NOMO-1 treated with DMSO at 0.1 percent for 48 hours (cell line): ENCODE data around the gene USP2.

Source experiments
- DNase-seq: peaks from one replicate; lab custom pipeline; 2025; ENCODE audit not compliant: unreplicated experiment; lab: John Stamatoyannopoulos, UW

Gene USP2

DNA sequence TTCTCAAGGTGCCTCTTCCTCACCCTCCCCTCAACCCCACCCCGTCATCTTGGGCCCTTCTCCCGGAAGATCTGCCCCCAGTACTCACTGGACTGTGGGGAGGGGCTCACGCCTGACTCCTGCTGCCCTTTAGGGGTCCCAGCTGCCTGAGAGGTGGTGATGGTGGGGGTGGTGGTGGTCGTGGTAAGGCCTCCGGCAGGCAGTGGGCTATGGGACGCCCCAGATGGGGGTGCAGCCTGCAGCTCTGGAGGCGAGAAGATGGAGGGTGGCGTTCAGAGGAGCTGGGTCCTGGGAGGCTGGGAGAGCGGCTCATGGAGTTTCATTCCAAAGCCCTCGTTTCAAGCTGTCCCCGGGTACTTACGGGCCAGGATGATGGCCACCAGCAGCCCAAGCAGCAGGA is 35.8 kb downstream of the USP2 start:
- DNase-seq: no peak

DNA sequence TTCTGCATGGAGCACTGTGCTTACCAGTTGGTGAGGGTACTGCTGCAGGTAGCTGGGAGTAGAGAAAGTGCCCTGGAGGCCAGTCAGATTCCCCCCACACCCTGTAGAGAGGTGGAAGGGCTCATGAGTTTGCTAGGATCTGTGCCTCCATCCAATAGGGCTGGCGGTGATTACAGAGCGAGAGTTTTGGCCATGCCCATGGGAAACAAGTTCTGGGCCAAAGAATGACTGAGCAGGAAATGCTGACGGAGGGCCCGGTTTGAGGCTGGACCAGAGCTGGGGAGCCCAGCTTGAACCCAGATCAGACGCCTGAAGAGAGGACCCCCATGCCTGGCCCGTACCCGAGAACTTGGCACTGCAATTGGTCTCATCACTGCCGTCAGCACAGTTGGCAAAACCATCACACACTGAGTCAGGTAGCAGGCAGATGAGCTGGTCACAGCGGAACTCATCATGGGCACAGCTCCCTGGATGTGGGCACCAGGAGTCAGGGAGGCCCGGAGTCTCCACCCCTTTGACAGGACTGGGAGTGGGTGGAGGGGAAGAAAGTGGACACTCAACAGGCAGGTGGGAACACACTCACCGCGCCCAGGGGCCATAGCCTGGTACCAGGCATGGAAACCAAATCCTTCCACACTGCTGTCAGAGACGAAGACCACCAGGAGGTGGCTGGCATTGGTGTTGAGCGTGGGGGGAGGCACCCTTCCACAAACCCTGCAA is 37.0 kb downstream of the USP2 start:
- DNase-seq: no peak

DNA sequence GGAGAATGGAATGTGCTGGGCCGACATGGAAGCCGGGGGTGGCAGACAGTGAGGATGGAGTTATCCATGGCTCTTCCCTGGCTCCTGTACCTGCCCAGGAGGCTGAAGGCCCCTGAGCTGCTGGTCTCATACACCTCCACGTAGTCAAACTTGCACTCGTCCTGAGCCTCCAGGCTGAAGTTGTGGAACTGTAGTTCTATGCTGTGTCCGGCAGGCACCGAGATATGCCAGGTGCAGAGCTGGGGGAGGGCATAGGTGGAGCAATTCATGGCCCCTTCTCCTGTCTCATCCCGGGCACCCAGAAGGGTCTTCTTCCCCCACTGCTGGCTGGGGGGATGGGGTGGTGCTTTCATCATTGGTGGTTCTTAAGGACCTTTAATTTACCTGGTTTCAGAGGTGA is 37.8 kb downstream of the USP2 start:
- DNase-seq: no peak

DNA sequence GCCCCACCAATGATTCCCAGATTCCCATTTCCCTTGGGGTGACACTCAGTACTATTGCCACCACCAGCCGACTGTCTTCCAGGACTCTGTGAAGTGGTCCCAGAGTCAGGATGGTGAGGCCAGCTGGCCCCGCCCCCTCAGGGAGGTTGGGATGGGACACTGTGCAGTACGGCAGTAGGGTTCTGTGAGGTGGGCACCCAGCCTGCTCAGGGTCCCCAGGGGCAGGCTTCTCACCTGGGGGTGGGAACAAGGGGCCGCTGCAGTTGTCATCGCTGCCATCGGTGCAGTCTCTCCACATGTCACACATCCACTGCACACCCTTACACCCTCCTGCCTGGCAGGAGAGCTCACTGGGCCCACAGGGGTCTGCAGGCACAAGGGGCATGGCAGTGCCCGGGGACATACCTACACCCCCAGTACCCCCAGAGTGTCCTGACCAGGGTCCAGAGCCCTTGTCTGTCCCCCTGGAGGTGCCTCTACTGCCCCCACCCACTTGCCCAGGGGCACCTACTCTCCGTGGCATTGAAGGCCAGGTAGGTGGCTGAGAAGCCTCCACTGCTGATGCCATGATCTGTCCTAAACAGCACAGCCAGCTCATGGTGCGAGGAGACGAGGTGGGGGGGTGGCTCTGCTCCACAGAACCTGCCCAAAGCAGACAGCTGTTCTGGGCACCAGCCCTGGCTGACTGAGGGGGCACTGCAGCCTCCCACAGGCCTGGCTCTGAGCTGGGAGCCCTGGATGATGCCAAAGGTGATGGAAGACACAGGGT is 38.9 kb downstream of the USP2 start:
- DNase-seq: no peak

DNA sequence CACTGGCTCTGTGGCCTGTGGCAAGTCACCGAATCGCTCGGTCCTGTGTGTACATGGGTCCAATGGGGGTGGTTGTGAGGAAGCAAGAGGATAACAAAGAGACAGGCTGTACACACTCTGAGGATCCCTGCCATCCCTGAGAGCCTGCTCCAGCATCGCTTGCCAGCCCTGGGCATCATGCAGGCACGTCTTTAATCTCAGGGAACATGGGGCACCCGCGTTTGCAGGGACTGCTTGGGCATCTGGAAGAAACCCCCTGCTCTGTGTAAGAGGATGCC is 39.5 kb downstream of the USP2 start:
- no peak for DNase-seq

DNA sequence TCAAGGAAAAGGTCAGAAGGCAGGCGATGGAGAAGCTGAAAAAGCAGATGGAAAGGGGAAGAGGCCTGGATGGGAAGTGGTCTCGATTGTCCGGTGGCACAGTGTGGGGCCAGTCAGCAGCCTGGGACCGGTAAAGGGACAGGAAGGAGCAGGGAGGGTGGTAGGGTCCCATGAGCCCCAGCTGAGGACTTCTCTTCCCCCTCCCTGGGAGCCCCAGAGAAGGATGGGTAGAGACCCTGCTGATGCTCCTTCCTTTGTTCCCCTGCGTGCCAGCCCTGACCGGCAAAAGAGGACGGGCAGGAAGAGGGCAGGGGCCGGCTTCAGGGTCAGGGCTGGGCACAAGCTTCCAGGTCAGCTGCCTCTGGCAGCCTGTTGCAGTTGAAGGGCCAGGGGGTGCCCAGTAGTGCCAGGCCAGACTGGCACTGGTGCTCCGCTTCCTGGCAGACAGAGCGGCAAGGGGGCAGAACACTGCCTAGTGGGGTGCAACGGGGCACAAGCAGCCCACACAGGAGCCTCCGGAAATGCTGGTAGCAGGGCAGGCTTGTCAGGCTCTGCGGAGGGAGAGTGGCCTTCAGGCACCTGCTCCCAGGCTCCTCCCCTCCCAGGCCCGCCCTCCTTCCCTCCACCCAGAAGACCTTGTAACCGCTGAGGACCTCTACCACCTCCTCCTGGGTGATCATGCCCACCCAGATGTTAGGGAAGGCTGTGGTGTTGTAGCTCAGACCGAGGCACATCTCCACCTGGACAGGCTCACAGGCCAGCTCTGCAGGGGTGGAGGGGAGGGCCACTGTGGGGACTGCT is 40.1 kb downstream of the USP2 start:
- DNase-seq: no peak

DNA sequence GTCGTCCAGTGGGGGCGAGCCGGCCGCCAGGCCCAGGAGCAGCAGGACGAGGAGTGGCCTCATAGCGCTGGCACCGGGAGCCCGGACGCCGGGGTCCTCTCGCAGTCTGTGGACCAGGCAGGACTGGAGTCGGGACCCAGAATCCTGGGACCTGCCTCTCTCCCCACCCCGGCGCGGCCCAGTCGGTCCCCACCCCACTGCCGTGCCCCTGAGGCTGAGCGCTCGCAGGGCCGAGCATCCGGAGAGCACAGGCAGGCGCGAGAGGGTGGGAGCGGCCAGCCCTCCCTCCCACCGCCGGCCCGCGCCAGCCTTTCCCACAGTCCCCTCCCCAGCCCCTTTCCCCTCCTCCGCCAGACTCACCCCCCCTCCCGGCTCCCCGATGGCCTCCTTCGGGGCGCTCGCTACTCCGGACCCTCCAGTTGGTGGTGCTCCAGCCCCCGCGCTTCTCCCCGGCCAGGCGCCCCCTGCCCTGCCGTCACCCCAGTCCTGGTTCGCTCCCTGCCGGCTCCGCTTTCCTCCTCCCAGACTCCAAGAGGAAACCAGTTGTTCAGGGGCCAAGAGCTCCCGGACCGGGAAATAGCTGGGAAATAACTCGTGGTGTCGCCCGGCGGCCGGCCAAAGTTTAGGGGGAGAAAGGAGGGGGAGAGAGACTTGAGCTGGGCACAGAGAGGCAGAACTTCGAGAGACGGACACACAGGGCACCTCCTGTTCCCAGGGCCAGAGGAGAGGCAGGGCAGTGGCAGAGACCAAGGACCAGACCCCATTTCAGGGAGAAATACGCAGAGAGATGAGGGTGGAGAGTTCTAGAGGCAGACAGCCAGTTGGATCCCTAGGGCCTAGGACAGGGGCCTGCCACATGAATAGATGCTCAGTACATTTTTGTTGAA is 40.9 kb downstream of the USP2 start, which contains the start of gene C1QTNF5:
TSS of gene C1QTNF5 (minus strand) at position 549 of the 887 bp plus-strand sequence. CDS start at position 63, 486 bp downstream.
- no peak for DNase-seq

DNA sequence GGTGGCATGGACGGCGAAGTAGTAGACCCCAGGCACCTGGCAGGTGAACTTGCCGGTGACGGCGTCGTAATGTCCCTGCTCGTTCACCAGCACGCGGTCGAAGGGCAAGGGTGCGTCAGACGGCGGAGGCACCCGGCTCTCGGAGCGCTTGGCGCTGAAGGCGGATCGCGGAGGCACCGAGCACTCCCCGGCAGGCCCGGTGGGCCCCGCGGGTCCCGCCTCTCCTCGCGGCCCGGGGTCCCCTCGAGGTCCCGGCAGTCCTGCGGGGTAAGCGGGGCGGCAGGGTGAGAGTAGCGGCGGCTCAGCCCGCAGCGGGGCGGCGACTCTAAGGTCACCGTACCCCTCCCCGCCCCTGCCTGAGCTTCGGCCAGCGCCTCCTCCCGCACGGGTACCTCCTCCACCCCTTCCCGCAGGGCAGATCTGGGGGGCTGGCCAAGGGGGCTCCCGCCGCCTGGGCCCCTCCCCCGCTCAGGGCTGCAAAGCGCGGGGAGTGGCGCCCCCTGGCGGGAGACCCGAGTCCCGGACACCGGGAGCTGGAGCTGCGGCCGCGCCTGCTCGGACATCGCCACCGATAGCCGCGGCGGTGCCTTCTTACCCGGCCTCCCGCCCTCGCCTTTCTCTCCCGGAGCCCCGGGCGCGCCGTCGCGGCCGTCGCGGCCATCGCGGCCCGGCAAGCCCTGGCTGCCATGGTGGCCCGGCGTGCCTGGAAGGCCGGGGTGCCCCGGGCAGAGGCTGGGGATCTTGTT is 41.7 kb downstream of the USP2 start:
- DNase-seq: no peak

DNA sequence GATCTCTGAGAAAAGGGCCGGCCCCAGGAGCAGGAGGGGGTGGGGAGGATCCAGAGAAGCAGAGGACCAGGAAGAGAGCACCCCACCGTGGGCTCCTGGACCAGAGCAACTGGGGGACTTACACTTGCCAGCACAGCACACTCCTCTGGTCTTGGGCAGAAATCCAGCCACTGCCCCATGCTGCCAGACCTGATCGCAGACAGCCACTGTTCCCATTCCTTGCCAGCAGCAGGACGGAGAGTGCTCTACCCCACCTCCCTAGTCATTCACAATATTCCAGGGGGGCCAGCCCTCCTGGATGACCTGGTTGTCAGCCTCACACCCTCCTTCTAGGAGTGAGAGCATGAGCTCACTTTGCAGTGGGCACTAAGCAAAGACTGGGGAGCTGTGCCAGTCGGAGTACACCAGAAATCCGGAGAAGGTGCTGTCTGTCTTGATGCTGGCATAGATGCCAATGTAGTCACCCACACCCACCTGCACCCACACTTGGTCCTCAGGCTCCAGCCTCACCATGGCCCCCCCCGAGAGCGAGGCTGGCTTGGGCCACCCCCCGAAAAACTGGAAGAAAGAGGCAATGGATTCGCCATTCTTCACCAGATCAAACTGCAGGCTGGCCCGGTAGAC is 42.4 kb downstream of the USP2 start:
- no peak for DNase-seq

DNA sequence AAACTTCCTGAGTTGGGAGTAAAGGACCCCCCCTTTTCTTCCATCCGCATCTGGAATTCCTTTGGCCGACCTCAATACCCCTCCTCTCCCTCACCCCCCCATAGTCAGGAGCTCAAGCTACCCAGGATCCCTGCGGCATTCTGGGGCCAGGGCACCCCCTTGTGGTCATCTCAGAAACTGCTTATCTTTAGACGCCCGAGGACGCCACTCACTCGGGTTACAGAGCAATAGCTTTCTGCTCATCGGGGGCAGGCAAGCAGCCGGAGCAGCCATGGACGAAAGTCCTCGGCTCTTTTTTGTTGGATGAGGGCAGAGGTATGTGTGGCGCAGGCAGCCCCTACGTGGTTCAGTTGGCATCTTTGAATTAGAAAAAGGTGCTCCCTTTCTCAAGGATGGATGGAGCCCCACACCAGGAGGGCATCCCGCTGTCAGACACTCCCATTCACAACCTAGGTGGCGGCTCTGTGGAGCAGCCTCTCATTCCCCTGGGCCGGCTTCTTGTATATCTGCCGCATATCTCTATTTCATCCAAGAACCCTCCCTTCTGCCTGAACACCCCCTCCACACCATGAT is 43.1 kb downstream of the USP2 start:
- DNase-seq: peak; percentile 47

DNA sequence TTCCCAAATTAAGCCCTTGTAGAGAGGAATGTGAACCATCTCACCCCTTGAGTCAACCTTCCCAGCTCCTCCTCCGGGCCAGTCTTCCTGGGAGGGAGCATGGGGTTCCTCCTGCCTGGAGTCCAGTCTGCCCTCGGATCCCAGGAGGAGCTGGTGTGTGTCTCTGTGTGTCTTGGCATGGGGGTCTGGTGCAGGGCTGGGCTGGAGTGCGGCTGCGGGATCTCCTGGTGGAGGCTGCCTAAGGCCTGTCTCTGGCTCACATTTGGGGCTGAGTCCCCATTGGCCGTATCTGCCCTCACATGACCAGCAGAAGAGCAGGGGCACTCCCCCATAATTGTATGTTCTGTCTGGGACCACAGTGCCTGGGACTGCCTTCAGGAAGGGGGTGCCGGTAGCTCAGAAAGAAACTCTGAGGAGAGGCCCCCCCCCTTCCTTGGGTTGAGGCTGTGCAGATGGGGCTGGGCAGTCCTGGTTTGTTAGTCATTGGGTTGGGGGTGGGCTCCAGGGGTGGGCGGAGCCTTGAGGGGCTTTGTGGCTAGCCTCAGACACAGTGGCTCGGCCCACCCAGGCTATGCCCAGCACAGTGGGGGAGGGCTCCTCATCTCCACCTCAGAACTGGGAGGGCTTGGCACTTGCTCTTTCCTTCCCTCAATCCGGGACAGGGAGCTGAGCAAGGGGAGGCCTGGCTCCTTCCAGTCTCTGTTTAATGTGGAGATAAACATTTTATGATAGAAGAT is 43.7 kb downstream of the USP2 start:
- DNase-seq: no peak

DNA sequence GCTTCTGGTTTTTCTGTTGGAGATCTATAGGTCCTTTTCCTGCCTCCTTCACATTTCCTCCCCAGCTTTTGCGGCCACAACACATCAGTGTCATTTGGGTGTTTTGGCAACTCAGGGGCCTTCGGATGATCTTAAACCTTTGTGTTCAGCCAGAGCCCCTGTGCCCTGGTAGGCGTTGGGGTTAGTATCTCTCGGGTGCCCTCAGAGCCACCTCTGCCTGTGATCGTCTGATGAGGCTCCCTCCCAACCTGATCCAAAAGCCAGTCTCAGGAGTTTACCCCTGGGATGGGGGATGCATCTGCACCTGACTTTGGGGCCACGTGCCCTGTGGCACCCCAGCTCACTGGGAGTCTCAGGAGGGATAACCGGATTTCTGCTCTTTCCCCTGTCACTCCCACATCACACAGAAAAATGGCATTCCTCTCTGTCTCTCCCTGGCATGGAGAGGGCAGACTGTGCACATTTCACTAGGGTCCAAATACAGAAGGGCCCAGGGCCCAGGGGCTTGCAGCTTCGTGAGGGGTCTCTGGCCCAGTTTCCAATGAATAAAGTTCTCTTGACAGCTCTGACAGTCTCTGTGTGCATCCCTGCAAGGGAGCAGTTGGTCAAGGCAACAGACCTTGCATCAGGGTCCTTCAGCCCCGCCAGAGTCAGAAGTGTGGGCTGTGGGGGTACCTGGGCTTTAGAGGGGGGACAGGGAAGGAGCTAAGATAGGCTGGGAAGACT is 44.6 kb downstream of the USP2 start:
- DNase-seq: no peak

DNA sequence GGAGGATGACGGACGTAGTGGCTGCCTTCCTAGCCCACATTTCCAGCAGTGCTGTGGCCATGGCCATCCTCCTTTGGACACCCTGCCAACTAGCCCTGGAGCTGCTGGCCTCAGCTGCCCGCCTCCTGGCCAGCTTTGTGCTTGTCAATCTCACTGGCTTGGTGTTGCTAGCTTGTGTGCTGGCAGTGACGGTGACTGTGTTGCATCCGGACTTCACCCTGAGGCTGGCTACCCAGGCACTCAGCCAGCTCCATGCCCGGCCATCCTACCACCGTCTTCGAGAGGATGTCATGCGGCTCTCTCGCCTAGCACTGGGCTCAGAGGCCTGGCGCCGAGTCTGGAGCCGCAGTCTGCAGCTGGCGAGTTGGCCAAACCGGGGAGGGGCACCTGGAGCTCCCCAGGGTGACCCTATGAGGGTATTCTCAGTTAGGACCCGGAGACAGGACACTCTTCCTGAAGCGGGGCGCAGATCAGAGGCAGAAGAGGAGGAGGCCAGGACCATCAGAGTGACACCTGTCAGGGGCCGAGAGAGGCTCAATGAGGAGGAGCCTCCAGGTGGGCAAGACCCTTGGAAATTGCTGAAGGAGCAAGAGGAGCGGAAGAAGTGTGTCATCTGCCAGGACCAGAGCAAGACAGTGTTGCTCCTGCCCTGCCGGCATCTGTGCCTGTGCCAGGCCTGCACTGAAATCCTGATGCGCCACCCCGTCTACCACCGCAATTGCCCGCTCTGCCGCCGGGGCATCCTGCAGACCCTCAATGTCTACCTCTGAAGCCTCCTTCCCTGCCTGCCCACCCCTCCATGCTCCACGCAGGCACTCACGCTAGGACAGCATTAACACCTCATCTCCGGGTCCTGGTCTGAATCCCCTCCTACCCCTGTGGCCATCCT is 45.6 kb downstream of the USP2 start:
- no peak for DNase-seq

DNA sequence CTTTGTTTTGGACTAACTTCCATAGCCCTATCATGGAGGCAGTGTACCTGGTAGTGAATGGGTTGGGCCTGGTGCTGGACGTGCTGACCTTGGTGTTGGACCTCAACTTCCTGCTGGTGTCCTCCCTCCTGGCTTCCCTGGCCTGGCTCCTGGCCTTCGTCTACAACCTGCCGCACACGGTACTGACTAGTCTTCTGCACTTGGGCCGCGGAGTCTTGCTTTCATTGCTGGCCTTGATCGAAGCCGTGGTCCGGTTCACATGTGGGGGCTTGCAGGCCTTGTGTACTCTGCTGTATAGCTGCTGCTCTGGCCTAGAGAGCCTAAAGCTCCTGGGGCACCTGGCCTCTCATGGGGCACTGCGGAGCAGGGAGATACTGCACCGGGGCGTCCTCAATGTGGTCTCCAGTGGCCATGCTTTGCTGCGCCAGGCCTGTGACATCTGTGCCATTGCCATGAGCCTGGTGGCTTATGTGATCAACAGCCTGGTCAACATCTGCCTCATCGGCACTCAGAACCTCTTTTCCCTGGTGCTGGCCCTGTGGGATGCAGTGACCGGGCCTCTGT is 46.3 kb downstream of the USP2 start:
- no peak for DNase-seq

DNA sequence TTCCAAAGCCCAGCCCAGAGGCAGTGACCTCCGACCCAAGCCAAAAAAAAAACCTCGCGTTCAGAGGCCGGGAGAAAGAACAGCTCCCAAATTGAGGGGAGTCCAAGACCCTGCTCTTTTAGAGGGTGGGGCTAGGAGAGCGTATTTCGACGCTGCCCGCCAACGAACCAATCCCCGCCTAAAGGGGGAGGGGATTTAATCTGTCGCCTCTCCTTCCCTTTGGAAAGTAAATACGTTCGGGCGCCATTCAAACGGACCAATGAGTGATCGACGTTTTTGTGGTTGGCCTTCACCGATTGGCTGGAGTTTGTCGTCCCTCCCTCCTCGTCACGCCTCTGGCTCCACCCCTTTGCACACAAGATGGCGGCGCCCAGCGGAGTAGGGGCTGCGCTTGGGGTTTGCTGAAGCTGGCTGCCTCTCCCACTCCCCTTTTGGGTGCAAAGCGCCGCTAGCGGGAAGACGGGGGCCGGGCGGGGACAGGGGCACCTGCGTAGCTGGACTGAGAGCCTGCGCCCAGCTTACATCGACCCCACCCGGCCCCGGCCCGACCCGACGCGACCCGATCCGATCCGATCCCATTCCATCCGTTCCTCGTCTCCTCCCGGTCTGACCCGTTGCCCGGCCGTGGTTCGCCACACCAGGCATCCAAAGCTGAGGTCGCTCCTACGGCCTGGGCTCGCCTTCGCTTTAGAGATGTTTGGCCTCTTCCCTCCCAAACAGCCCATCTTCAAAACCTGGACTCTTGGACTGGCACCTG is 47.1 kb downstream of the USP2 start, which contains the start of gene RNF26:
TSS of gene RNF26 (plus strand) at position 354 of the 757 bp plus-strand sequence. CDS start 596 bp downstream, outside the sequence.
- DNase-seq: peak; percentile 97
